HEK293 (cell line): Measurements from ENCODE around the gene EFCAB5.

Experiments used
- CTCF ChIP-seq: fragments of 450-650 bp; formaldehyde crosslinking; IDR thresholded peaks from 2 replicates; pipeline ENCODE4 v1.5.1; 2016; ENCODE audit warnings: missing biosample characterization, missing genetic modification characterization
- ZNF138 ChIP-seq: fragments of 450-650 bp; formaldehyde crosslinking; IDR thresholded peaks from 2 replicates; pipeline ENCODE4 v1.5.1; 2016; ENCODE audit warnings: missing biosample characterization, missing genetic modification characterization, borderline replicate concordance
- ZNF274 ChIP-seq, 2 experiments: fragments of 200-500 bp in 1 of 2; fragments of 450-650 bp in 1 of 2; sonication (Bioruptor generic) in 1 of 2; formaldehyde crosslinking in 1 of 2; IDR thresholded peaks; 2 replicates each; pipeline versions ENCODE4 v1.5.1 to v1.6.1; 2014 to 2016; ENCODE audit warnings: borderline replicate concordance in 1 of 2, inconsistent platforms in 1 of 2, low read length in 1 of 2, missing biosample characterization in 1 of 2, missing genetic modification characterization in 1 of 2
- ZNF530 ChIP-seq: fragments of 450-650 bp; formaldehyde crosslinking; IDR thresholded peaks from 2 replicates; pipeline ENCODE4 v1.5.1; 2016; ENCODE audit warnings: low read depth, missing biosample characterization, missing genetic modification characterization
- TF ChIP-seq, protein P1 (sequence below): fragments of 450-650 bp; formaldehyde crosslinking; IDR thresholded peaks from 2 replicates; pipeline ENCODE4 v1.5.1; 2016; ENCODE audit warnings: missing biosample characterization, missing genetic modification characterization

- TF ChIP-seq CTCF (tag by site-specific recombination) (no peak), ZNF138 (tag by site-specific recombination) (no peak), ZNF274 (IDR thresholded peaks at IDR 0.05; ENCODE audit: low read length) (no peak), ZNF274 (tag by site-specific recombination; IDR thresholded peaks at IDR 0.05; ENCODE audit: borderline replicate concordance) (no peak), ZNF530 (tag by site-specific recombination) (no peak)
- TF ChIP-seq, protein P1, sequence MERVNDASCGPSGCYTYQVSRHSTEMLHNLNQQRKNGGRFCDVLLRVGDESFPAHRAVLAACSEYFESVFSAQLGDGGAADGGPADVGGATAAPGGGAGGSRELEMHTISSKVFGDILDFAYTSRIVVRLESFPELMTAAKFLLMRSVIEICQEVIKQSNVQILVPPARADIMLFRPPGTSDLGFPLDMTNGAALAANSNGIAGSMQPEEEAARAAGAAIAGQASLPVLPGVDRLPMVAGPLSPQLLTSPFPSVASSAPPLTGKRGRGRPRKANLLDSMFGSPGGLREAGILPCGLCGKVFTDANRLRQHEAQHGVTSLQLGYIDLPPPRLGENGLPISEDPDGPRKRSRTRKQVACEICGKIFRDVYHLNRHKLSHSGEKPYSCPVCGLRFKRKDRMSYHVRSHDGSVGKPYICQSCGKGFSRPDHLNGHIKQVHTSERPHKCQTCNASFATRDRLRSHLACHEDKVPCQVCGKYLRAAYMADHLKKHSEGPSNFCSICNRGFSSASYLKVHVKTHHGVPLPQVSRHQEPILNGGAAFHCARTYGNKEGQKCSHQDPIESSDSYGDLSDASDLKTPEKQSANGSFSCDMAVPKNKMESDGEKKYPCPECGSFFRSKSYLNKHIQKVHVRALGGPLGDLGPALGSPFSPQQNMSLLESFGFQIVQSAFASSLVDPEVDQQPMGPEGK (tag by site-specific recombination) = no peak
These were observed 22.2 kb upstream of the EFCAB5 start for GRCh38 chr17:29918922-29919856.
